Astrocyte (in vitro differentiated cells and primary cell): Measurements from ENCODE around the gene CREB3.

Experiments used
- EZH2 ChIP-seq: IDR thresholded peaks from 2 replicates; pipeline ENCODE4 v1.6.1; 2012; ENCODE audit warnings: mild to moderate bottlenecking, low read length, inconsistent platforms; ENCODE audit not compliant: insufficient read depth
- TF ChIP-seq, protein P1 (sequence below): IDR thresholded peaks from 2 replicates; pipeline ENCODE4 v1.5.1; 2011; ENCODE audit warnings: low read depth, mild to moderate bottlenecking, inconsistent platforms, low read length, moderate library complexity; ENCODE audit not compliant: insufficient read depth

DNA sequence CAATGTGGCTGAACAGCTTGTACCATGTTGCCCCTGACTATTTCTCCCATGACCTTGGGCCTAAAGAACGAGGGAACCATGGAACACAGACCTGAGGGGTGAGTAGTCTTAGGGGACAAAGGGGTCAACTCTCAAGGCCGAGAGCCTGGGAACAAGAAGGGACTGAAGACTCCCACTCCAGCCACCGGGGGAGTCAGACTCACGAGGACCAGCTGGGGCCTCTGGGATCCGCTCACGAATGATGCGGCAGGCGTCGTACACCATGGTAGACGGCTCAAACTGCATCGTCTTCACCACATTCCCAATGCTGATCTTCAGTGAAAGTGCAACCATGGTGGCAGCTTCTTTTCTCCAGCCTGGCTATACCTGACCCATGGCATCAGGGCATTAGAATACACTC, 7.1 kb upstream of the CREB3 start:
- TF ChIP-seq, protein P1, sequence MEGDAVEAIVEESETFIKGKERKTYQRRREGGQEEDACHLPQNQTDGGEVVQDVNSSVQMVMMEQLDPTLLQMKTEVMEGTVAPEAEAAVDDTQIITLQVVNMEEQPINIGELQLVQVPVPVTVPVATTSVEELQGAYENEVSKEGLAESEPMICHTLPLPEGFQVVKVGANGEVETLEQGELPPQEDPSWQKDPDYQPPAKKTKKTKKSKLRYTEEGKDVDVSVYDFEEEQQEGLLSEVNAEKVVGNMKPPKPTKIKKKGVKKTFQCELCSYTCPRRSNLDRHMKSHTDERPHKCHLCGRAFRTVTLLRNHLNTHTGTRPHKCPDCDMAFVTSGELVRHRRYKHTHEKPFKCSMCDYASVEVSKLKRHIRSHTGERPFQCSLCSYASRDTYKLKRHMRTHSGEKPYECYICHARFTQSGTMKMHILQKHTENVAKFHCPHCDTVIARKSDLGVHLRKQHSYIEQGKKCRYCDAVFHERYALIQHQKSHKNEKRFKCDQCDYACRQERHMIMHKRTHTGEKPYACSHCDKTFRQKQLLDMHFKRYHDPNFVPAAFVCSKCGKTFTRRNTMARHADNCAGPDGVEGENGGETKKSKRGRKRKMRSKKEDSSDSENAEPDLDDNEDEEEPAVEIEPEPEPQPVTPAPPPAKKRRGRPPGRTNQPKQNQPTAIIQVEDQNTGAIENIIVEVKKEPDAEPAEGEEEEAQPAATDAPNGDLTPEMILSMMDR, result no peak
- no peak for TF ChIP-seq EZH2
